GM12878 (cell line): ENCODE results near the gene DMD. TPM values are rescaled to one million over a fixed set of nuclear protein-coding genes. Genes with fewer than 3 reads are reported as not detected.

ENCODE experiments used
- ATAC-seq: fragments of 200-7000 bp; cut with Tn5 transposase; 3 replicates; pipeline ENCODE4 v1.9.1; 2020; ENCODE audit warnings: mild to moderate bottlenecking, moderate library complexity
- BruUV-seq: library from RNA; stranded (reverse); fragments of 400-500 nt; replicated peaks from 2 replicates; lab custom pipeline; 2021; lab: Mats Ljungman, UMichigan
- CTCF ChIA-PET: fragments of 300-600 bp; sonication (Branson Sonifier 250); formaldehyde crosslinking; extraction: SDS; loops from one replicate; lab custom pipeline; 2021; ENCODE audit warnings: inconsistent platforms; lab: Yijun Ruan, JAX
- POLR2A ChIA-PET: fragments of 350-600 bp; formaldehyde crosslinking; extraction: SDS; loops from one replicate; lab custom pipeline; 2021; ENCODE audit warnings: inconsistent platforms; lab: Charles Lee
- RAD21 ChIA-PET: fragments of 300-600 bp; sonication (Branson Sonifier 250); formaldehyde crosslinking; loops from one replicate; lab custom pipeline; 2023; ENCODE audit warnings: antibody characterized with exemption; ENCODE audit not compliant: unreplicated experiment; lab: Charles Lee
- SMC1A ChIA-PET: fragments of 300-600 bp; sonication (Branson Sonifier 250); formaldehyde crosslinking; loops from one replicate; lab custom pipeline; 2023; ENCODE audit not compliant: unreplicated experiment, uncharacterized antibody; lab: Charles Lee
- DNase-seq: peaks from one replicate; pipeline ENCODE4 v3.0.0-alpha.2; 2011; ENCODE audit warnings: low read depth, low spot score
- FAIRE-seq: peaks from 3 replicates; lab custom pipeline; 2011; peaks lifted over from hg19 to GRCh38; lab: Jason Lieb, UNC
- H2AFZ ChIP-seq: 2 replicates; pipeline ENCODE4 v1.6.0; 2011; ENCODE audit warnings: low read depth, low read length, control low read depth; ENCODE audit not compliant: control insufficient read depth
- H3K27ac ChIP-seq: 2 replicates; pipeline ENCODE4 v1.5.1; 2011; ENCODE audit warnings: control low read depth; ENCODE audit not compliant: control insufficient read depth, insufficient read depth
- H3K27me3 ChIP-seq, 2 experiments: replicated peaks in 1 of 2; 2 replicates each; pipeline versions ENCODE4 v1.6.0 to v1.6.1; 2011; ENCODE audit warnings: low read length in 1 of 2; ENCODE audit not compliant: control insufficient read depth in 2 of 2, insufficient read depth in 2 of 2
- H3K36me3 ChIP-seq, 2 experiments: 2 replicates each; pipeline ENCODE4 v1.5.1; 2011; ENCODE audit warnings: low read length in 1 of 2; ENCODE audit not compliant: control insufficient read depth in 2 of 2, insufficient read depth in 2 of 2
- H3K4me1 ChIP-seq: 2 replicates; pipeline ENCODE4 v1.6.1; 2011; ENCODE audit warnings: mild to moderate bottlenecking, low read length, moderate library complexity, mixed read lengths; ENCODE audit not compliant: control insufficient read depth, insufficient read depth
- H3K4me2 ChIP-seq: 2 replicates; pipeline ENCODE4 v1.6.0; 2011; ENCODE audit warnings: control low read depth; ENCODE audit not compliant: control insufficient read depth, insufficient read depth
- H3K4me3 ChIP-seq: fragments of 200-600 bp; sonication (generic); 2 replicates; pipeline ENCODE4 v1.5.1; 2016
- H3K79me2 ChIP-seq: 2 replicates; pipeline ENCODE4 v1.6.0; 2011; ENCODE audit warnings: low read length; ENCODE audit not compliant: control insufficient read depth, insufficient read depth
- H3K9ac ChIP-seq: 2 replicates; pipeline ENCODE4 v1.8.0; 2011; ENCODE audit warnings: low read length, control low read depth, mixed read lengths; ENCODE audit not compliant: control insufficient read depth, insufficient read depth
- H3K9me3 ChIP-seq: replicated peaks from 3 replicates; pipeline ENCODE4 v1.5.1; 2011; ENCODE audit warnings: mild to moderate bottlenecking, low read length; ENCODE audit not compliant: control insufficient read depth, insufficient read depth
- H4K20me1 ChIP-seq: 2 replicates; pipeline ENCODE4 v1.6.0; 2011; ENCODE audit not compliant: control insufficient read depth, insufficient read depth
- ATF7 ChIP-seq: fragments of 450-650 bp; IDR thresholded peaks from 2 replicates; pipeline ENCODE4 v1.6.1; 2016; ENCODE audit warnings: low read depth, mild to moderate bottlenecking
- BCL3 ChIP-seq: IDR thresholded peaks from 2 replicates; pipeline ENCODE4 v1.6.1; 2011; ENCODE audit warnings: borderline replicate concordance, low read depth, mild to moderate bottlenecking, moderate library complexity, low read length; ENCODE audit not compliant: insufficient read depth, poor library complexity, severe bottlenecking
- CHD2 ChIP-seq: IDR thresholded peaks from 2 replicates; pipeline ENCODE4 v1.6.1; 2011; ENCODE audit warnings: low read depth, low read length, improper control_type of control experiment, borderline replicate concordance
- FOXK2 ChIP-seq: fragments of 450-650 bp; IDR thresholded peaks from 2 replicates; pipeline ENCODE4 v1.6.1; 2017; ENCODE audit warnings: mild to moderate bottlenecking, moderate library complexity
- FOXM1 ChIP-seq: IDR thresholded peaks from 2 replicates; pipeline ENCODE4 v1.6.1; 2012; ENCODE audit warnings: low read depth, mild to moderate bottlenecking, inconsistent platforms, low read length, moderate library complexity
- IRF3 ChIP-seq: fragments of 450-650 bp; IDR thresholded peaks from 2 replicates; pipeline ENCODE4 v1.6.1; 2014; ENCODE audit warnings: mild to moderate bottlenecking
- MTA2 ChIP-seq: fragments of 450-650 bp; IDR thresholded peaks from 2 replicates; pipeline ENCODE4 v1.6.1; 2016; ENCODE audit warnings: low read depth, mild to moderate bottlenecking, moderate library complexity
- MXI1 ChIP-seq: fragments of 150-350 bp; IDR thresholded peaks from 2 replicates; pipeline ENCODE4 v1.6.1; 2011; ENCODE audit warnings: low read depth, mild to moderate bottlenecking, inconsistent platforms, low read length, improper control_type of control experiment
- POLR2AphosphoS5 ChIP-seq: IDR thresholded peaks from 2 replicates; pipeline ENCODE4 v1.6.1; 2011; ENCODE audit warnings: mild to moderate bottlenecking, low read length, inconsistent platforms
- REST ChIP-seq: IDR thresholded peaks from 2 replicates; pipeline ENCODE4 v1.6.1; 2012; ENCODE audit warnings: mild to moderate bottlenecking, low read depth, low read length
- SIN3A ChIP-seq: IDR thresholded peaks from 2 replicates; pipeline ENCODE4 v1.6.1; 2012; ENCODE audit warnings: low read depth, low read length, improper control_type of control experiment
- SUPT20H ChIP-seq: IDR thresholded peaks from 2 replicates; pipeline ENCODE4 v1.6.1; 2011; ENCODE audit warnings: low read depth, mild to moderate bottlenecking, low read length, moderate library complexity, borderline replicate concordance; ENCODE audit not compliant: control insufficient read depth
- ZBED1 ChIP-seq: IDR thresholded peaks from 2 replicates; pipeline ENCODE4 v1.6.1; 2016; ENCODE audit warnings: borderline replicate concordance
- WGBS: methylation state at CpG from one replicate; pipeline ENCODE4 v1.1.6; 2016; ENCODE audit warnings: low lambda C conversion rate; ENCODE audit not compliant: insufficient replicate concordance, insufficient coverage; ENCODE audit errors: missing lambda C conversion rate; 5-methylcytosine and 5-hydroxymethylcytosine counted together
- in situ Hi-C: fragments of 300-500 bp; cut with MboI; formaldehyde crosslinking; loops from 9 replicates; pipeline ENCODE4 v1.14.3; 2018; ENCODE audit warnings: mixed read lengths
- intact Hi-C: fragments of 100-400 bp; cut with micrococcal nuclease; formaldehyde crosslinking; loops from one replicate; pipeline ENCODE4 v1.14.2; 2022; ENCODE audit not compliant: unreplicated experiment
- polyA plus RNA-seq, 11 experiments: library from polyadenylated mRNA; depleted of rRNA in 4 of 11; unstranded in 6 of 11; stranded (reverse) in 5 of 11; fragments of >200 nt; fragmentation: Nextera tagmentation in 4 of 11; fragmentation: Illumina TruSeq in 1 of 11; extraction: Ambion mirVana in 4 of 11; extraction: Trizol in 1 of 11; gene quantifications; 1 replicate in 1 of 11; 2 replicates in 10 of 11; pipeline versions ENCODE4 v1.2.1 to v1.2.3, GENCODE V29; 2011 to 2016; ENCODE audit warnings: inconsistent platforms in 2 of 11, missing spikeins in 2 of 11, low read depth in 1 of 11
- total RNA-seq, 4 experiments: library from RNA; depleted of rRNA in 3 of 4; stranded (reverse); fragments of >200 nt in 3 of 4; fragmentation: Illumina TruSeq in 1 of 4; extraction: Trizol in 1 of 4; gene quantifications; 2 replicates each; pipeline versions ENCODE4 v1.2.1 to v1.2.3, GENCODE V29; 2013 to 2021

The DMD gene
- total and polyA plus RNA-seq, 10 of the 15 experiments (the other 5 are each of a cell fraction or from before 2014, with no cell fraction given) = 1.4 to 24.3 (median 4.3) TPM

DNA sequence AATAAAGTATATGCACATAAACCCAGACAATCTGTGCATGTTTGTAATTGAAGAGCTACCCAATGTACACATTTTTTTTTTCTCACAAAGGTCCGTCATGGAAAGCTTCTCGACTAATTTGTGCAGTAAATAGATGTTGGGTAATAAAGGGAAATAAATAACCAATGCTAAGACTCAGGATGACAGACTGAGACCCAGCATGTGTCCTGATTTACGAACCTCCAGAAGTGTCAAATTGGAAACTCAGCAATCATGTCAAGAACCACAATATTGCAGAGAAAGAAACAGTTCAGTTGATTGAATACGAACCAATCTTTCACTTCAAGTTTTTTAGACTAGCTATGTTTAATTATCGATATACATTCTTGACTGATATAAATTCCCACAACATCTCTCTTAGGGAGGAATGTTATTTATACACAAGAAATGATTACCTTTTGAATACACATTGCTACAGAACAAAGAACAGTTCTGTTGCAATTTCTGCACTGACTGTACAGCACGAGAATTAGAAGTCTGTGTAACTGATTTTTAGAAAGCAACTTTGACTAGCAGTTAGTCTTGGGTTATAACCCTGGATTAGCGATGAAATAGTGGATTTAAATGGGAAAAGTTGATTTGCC is 1513.9 kb downstream of the DMD start:
- Histone ChIP-seq H3K9ac (no peak overlapping the region), H3K27ac (no peak overlapping the region), H3K4me1 (no peaks in the 10 kb centered on the region)
- 8% methylated on average over 7 of the region's 7 CpGs for WGBS
- no peak for ATAC-seq
- no peak for DNase-seq
- intact Hi-C loops (no loop called here), in situ Hi-C loops (no loop called here)
- POLR2A ChIA-PET = no interaction called here
- RAD21 ChIA-PET = no interaction called here
- no peak for TF ChIP-seq FOXM1
- TF ChIP-seq FOXK2 = no peak
- TF ChIP-seq BCL3 = no peak
- no peak for TF ChIP-seq SIN3A
- no peak for TF ChIP-seq SUPT20H
- TF ChIP-seq ATF7 = no peak
- TF ChIP-seq, all 136 proteins: peak for 0
- Histone ChIP-seq H3K27me3 (no peaks in the 10 kb centered on the region), H3K4me3 (no peak overlapping the region), H2AFZ (no peak overlapping the region), H3K9me3 (no peaks in the 10 kb centered on the region), H3K79me2 (no peaks in the 10 kb centered on the region), H3K4me2 (no peak overlapping the region), H3K36me3 (no peaks in the 10 kb centered on the region), H4K20me1 (no peaks in the 10 kb centered on the region)
- ChIA-PET CTCF (no interaction called here), SMC1A (no interaction called here)
- no peak for FAIRE-seq
- no TSS peak for BruUV-seq

DNA sequence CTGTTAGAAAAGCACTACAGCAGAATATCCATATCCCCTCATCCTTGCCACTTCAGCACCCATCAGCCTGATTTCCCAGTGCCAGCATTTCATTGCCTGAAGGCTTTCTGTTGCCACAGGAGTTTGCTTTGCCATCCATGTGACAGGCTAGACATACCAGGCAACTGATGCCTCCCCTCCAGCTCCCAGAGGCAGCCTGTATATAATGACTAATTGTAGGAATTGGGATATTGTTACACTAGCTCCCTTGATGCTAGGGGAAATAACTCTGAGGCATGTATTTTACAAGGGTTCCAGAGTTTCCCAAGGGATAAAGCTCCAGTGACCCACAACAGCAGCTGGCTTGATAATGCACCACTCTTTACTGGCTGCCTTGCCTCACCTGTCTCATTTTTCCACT is 1531.5 kb downstream of the DMD start:
- Histone ChIP-seq H3K79me2 (no peaks in the 10 kb centered on the region), H3K4me3 (no peak overlapping the region), H3K4me1 (no peaks in the 10 kb centered on the region), H3K36me3 (no peaks in the 10 kb centered on the region), H3K9ac (no peak overlapping the region), H2AFZ (no peak overlapping the region), H4K20me1 (no peaks in the 10 kb centered on the region), H3K27ac (no peak overlapping the region), H3K27me3 (no peaks in the 10 kb centered on the region), H3K9me3 (no peaks in the 10 kb centered on the region), H3K4me2 (no peak overlapping the region)
- SMC1A ChIA-PET = no interaction called here
- intact Hi-C loops (no loop called here), in situ Hi-C loops (no loop called here)
- BruUV-seq = no TSS peak
- CTCF ChIA-PET = no interaction called here
- RAD21 ChIA-PET = no interaction called here
- ATAC-seq = no peak
- POLR2A ChIA-PET = no interaction called here
- no peak for FAIRE-seq
- no peak for DNase-seq
- no peak for TF ChIP-seq POLR2AphosphoS5
- TF ChIP-seq MTA2 = no peak
- no peak for TF ChIP-seq IRF3
- TF ChIP-seq ZBED1 = no peak
- no peak for TF ChIP-seq CHD2
- no peak for TF ChIP-seq REST
- TF ChIP-seq MXI1 = no peak
